ENCODE data around the gene C14orf180.

DNA sequence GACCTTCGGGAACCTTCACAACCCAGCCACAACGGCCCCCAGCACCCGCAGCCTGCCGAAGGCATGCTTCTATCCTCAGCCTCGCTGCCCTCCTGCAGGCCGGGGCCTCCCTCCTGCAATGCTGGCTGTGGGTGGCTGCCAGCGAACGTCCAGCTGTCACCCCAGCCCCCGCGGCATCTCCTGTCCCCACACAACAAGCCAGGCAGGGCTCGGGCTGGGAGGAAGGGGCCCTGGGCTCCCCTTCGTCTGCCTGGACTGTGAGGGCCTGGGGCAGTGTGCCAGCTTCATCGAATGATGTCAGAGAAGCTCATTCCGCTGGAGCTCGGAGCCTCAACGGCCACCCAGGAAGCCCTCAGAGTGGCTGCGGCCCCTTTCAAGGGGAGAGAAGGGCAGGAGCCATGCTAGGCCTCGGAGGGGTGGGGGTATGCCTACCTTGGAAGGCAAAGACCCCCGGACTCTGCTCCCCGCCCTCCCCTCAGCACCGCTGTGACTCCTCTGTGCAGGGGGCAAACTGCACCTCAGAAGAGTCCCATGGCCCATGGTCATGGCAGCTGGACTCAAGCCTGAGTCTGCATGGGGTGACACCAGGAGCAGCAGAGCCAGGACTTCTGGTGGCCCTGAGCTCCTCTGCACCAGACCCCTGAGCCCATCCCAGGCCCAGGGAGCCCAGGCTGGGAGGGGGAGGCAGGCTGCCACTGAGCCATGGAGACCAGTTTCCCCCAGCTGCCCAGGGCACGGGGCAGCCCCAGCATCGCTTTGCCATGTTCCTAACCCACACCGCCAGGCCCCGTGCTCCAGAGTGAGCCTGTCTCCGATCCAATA lies 24.7 kb upstream of the C14orf180 start:
- TF ChIP-seq, protein P1, sequence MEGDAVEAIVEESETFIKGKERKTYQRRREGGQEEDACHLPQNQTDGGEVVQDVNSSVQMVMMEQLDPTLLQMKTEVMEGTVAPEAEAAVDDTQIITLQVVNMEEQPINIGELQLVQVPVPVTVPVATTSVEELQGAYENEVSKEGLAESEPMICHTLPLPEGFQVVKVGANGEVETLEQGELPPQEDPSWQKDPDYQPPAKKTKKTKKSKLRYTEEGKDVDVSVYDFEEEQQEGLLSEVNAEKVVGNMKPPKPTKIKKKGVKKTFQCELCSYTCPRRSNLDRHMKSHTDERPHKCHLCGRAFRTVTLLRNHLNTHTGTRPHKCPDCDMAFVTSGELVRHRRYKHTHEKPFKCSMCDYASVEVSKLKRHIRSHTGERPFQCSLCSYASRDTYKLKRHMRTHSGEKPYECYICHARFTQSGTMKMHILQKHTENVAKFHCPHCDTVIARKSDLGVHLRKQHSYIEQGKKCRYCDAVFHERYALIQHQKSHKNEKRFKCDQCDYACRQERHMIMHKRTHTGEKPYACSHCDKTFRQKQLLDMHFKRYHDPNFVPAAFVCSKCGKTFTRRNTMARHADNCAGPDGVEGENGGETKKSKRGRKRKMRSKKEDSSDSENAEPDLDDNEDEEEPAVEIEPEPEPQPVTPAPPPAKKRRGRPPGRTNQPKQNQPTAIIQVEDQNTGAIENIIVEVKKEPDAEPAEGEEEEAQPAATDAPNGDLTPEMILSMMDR (IDR thresholded peaks at IDR 0.05), result no peak
- TF ChIP-seq POLR2A (IDR thresholded peaks at IDR 0.05), result no peak
- TF ChIP-seq POLR2AphosphoS5 (IDR thresholded peaks at IDR 0.05; ENCODE audit: insufficient read depth in 1 of 2, low read depth in 1 of 2), result no peak
